Transverse colon (tissue), 3 donors: Measurements from ENCODE around the gene ALPG.
"Not testable (repeated sequence)": the region's sequence is repeated elsewhere in the genome, so short reads cannot be mapped to it uniquely, and the experiment has no call there.

Experiments used
- POLR2A ChIP-seq: fragments of 450-650 bp; IDR thresholded peaks from one replicate; pipeline ENCODE4 v1.6.1; 2016; ENCODE audit warnings: antibody characterized with exemption, mild to moderate bottlenecking, moderate library complexity
- TF ChIP-seq, protein P1 (sequence below), 5 experiments: fragments of 200-600 bp in 3 of 5; fragments of 450-650 bp in 2 of 5; sonication (generic) in 3 of 5; IDR thresholded peaks; 1 replicate in 2 of 5; 2 replicates in 3 of 5; pipeline ENCODE4 v1.5.1; 2016 to 2017; ENCODE audit warnings: antibody characterized with exemption in 5 of 5, inconsistent platforms in 3 of 5, mild to moderate bottlenecking in 2 of 5, moderate library complexity in 1 of 5

DNA sequence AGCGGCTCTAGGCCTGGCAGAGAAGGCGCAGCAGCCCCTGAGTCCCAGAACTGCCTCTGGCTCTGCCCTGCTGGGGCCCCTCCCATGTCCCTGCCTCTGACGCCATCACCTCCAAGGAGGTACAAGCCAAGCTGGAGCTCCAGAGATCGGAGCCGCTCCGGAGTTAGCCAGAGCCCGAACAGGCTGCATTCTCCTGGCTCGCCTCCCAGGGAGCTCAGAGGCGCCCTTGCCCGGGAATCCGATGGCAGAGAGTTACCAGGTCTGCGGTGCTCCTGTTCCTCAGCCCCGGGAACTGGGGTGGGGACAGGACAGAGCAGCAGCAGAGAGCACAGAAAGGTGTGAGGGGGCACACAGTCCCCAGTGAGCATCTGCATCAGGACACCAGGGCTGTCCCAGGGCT, 36.4 kb downstream of the ALPG start:
- TF ChIP-seq, protein P1, sequence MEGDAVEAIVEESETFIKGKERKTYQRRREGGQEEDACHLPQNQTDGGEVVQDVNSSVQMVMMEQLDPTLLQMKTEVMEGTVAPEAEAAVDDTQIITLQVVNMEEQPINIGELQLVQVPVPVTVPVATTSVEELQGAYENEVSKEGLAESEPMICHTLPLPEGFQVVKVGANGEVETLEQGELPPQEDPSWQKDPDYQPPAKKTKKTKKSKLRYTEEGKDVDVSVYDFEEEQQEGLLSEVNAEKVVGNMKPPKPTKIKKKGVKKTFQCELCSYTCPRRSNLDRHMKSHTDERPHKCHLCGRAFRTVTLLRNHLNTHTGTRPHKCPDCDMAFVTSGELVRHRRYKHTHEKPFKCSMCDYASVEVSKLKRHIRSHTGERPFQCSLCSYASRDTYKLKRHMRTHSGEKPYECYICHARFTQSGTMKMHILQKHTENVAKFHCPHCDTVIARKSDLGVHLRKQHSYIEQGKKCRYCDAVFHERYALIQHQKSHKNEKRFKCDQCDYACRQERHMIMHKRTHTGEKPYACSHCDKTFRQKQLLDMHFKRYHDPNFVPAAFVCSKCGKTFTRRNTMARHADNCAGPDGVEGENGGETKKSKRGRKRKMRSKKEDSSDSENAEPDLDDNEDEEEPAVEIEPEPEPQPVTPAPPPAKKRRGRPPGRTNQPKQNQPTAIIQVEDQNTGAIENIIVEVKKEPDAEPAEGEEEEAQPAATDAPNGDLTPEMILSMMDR (IDR thresholded peaks at IDR 0.05), result not testable (repeated sequence)
- TF ChIP-seq POLR2A, result not testable (repeated sequence)
